ENCODE measurements around the gene U2AF2. TPM values are rescaled to one million over a fixed set of nuclear protein-coding genes. Genes with fewer than 3 reads are reported as not detected.

The U2AF2 gene
- total and polyA plus RNA-seq, 2 of the 8 experiments (the other 6 are each of a cell fraction or from before 2014, with no cell fraction given) = 162 to 252 TPM

DNA sequence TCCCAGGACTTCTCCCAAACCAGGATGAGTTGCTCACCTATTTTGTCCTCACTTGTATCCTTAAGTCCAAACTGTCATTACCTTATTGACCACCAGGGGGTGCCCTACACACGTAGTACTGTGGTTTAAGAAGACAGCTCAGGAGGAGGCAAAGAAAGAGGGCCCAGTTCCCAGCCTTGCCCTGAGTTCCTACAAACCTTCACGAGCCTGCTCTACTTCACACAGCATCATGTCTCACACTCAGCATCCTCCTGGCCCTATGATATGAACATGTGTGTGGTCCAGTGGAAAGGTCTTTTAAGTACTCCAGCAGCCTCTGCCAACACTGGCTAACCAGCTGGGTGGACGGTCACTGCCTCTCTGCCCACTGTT is 22.4 kb upstream of the U2AF2 start:
- H3K23me2 ChIP-seq (ENCODE audit: low read depth, low read length) = peaks cover 11% of the 10 kb centered on the region
- no peak overlapping the region for H2BK15ac ChIP-seq (ENCODE audit: low read length)
- FAIRE-seq (peak; percentile 28), DNase-seq (ENCODE audit: low read depth in 1 of 2, low spot score in 2 of 2) (peak in 1 of 2 experiments; percentile 94)
- H3K4me2 ChIP-seq (ENCODE audit: insufficient read depth in 1 of 2, low read depth in 2 of 2, low read length in 2 of 2) = no peak overlapping the region
- no peak overlapping the region for H3K23ac ChIP-seq (ENCODE audit: insufficient read length)
- no peak overlapping the region for H4K91ac ChIP-seq (replicated peaks; ENCODE audit: insufficient read length, low read length)
- no peak overlapping the region for H3K18ac ChIP-seq (ENCODE audit: extremely low read depth, low read length)
- peaks cover 13% of the 10 kb centered on the region for H3K79me1 ChIP-seq (ENCODE audit: low read depth, low read length)
- no peak overlapping the region for H3K14ac ChIP-seq (ENCODE audit: insufficient read length)
- peaks cover 3 to 6% (median 6%) of the 10 kb centered on the region in 4 experiments; a peak in 6 of 7 replicates for H3K4me1 ChIP-seq (replicated peaks in 1 of 4; ENCODE audit: control insufficient read depth in 3 of 4, insufficient read depth in 4 of 4, low read length in 3 of 4)
- no peak overlapping the region for H3K4ac ChIP-seq (replicated peaks; ENCODE audit: insufficient read length, low read depth, low read length)
- ChIA-PET POLR2A (ENCODE audit: partially characterized antibody) (interaction anchor here (0.7 to 8.8 kb wide), 11 partner anchors 14 to 229 kb away, joined by 3 to 96 read pairs (median 4); partner anchors contain the start of genes CCDC106, FIZ1, NAT14 and ZNF524), CTCF (ENCODE audit: partially characterized antibody) (interaction anchor here (0.5 to 5.3 kb wide), 49 partner anchors 10 to 1159 kb away, joined by 3 to 56 read pairs (median 4); partner anchors contain the start of genes CCDC106, CDC42EP5, FIZ1 and ZNF784)
- H3K9ac ChIP-seq (replicated peaks in 1 of 4; ENCODE audit: extremely low read depth in 1 of 4, low read depth in 3 of 4, low read length in 3 of 4) = no peak overlapping the region; a peak in 1 of 7 replicates
- TF ChIP-seq TAF7 (optimal IDR thresholded peaks at IDR 0.05; ENCODE audit: borderline replicate concordance, low read depth, low read length) (no peak), SAP30 (IDR thresholded peaks at IDR 0.05; ENCODE audit: insufficient read depth, insufficient replicate concordance, low read length) (no peak), SIN3A (conservative IDR thresholded peaks at IDR 0.05 in 1 of 2, IDR thresholded peaks at IDR 0.05 in 1 of 2; ENCODE audit: low read depth in 1 of 2, low read length in 2 of 2) (peak in 1 of 2 experiments; percentile 77; a peak in 1 of 4 replicates), CTBP2 (IDR thresholded peaks at IDR 0.05; ENCODE audit: borderline replicate concordance, insufficient read depth, insufficient read length, low read length) (no peak), JUND (IDR thresholded peaks at IDR 0.05; ENCODE audit: low read length) (no peak), GABPA (IDR thresholded peaks at IDR 0.05; ENCODE audit: borderline replicate concordance, insufficient read depth, low read length) (no peak), CHD2 (IDR thresholded peaks at IDR 0.05; ENCODE audit: low read length) (no peak), RAD21 (IDR thresholded peaks at IDR 0.05 in 1 of 2, conservative IDR thresholded peaks at IDR 0.05 in 1 of 2; ENCODE audit: low read depth in 2 of 2, low read length in 2 of 2) (peak; percentile 73 to 81)
- TF ChIP-seq, protein P1, sequence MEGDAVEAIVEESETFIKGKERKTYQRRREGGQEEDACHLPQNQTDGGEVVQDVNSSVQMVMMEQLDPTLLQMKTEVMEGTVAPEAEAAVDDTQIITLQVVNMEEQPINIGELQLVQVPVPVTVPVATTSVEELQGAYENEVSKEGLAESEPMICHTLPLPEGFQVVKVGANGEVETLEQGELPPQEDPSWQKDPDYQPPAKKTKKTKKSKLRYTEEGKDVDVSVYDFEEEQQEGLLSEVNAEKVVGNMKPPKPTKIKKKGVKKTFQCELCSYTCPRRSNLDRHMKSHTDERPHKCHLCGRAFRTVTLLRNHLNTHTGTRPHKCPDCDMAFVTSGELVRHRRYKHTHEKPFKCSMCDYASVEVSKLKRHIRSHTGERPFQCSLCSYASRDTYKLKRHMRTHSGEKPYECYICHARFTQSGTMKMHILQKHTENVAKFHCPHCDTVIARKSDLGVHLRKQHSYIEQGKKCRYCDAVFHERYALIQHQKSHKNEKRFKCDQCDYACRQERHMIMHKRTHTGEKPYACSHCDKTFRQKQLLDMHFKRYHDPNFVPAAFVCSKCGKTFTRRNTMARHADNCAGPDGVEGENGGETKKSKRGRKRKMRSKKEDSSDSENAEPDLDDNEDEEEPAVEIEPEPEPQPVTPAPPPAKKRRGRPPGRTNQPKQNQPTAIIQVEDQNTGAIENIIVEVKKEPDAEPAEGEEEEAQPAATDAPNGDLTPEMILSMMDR (IDR thresholded peaks at IDR 0.05; ENCODE audit: control extremely low read depth in 1 of 3, insufficient read depth in 1 of 3, low read depth in 1 of 3, low read length in 3 of 3) = peak; percentile 23 to 85 (median 83)
- H2BK12ac ChIP-seq (ENCODE audit: low read depth, low read length) = no peak overlapping the region
- 46% methylated on average over 3 of the region's 3 CpGs; no CpG with 5 or more reads in 1 of the 2 experiments for WGBS, 2 experiments (ENCODE audit: extremely low coverage in 1 of 2, insufficient coverage in 1 of 2, insufficient read length in 1 of 2, insufficient replicate concordance in 2 of 2, low coverage in 1 of 2, low lambda C conversion rate in 2 of 2, missing lambda C conversion rate in 1 of 2)
- peaks cover 3 to 7% of the 10 kb centered on the region in 2 experiments for H4K20me1 ChIP-seq (replicated peaks in 1 of 2; ENCODE audit: control insufficient read depth in 1 of 2, insufficient read depth in 2 of 2, low read length in 2 of 2)
- H3K4me3 ChIP-seq (ENCODE audit: extremely low read depth in 1 of 4, insufficient read depth in 2 of 4, low read depth in 3 of 4, low read length in 4 of 4) = no peak overlapping the region
- H3K79me2 ChIP-seq (ENCODE audit: control insufficient read depth in 1 of 2, insufficient read depth in 2 of 2, low read length in 2 of 2) = peaks cover 4 to 22% of the 10 kb centered on the region in 2 experiments; a peak in 3 of 4 replicates
- H4K8ac ChIP-seq (ENCODE audit: extremely low read depth, insufficient read depth, low read length) = no peak overlapping the region
- no peaks in the 10 kb centered on the region for H3K9me3 ChIP-seq (ENCODE audit: insufficient read depth in 2 of 2, low read depth in 1 of 2, low read length in 1 of 2)
- H3K36me3 ChIP-seq (ENCODE audit: control insufficient read depth in 2 of 4, insufficient read depth in 4 of 4, low read length in 3 of 4) = no peaks in the 10 kb centered on the region
- H2AFZ ChIP-seq (ENCODE audit: low read length) = peak overlapping the region; percentile 45; the same call in 1 of the 2 replicates
- H4K5ac ChIP-seq (ENCODE audit: insufficient read length, low read depth, low read length) = no peak overlapping the region
- H3K27ac ChIP-seq (ENCODE audit: low read depth, low read length) = no peak overlapping the region
- no peak overlapping the region for H2BK120ac ChIP-seq (replicated peaks; ENCODE audit: low read depth, low read length)
- no peak overlapping the region for H3K56ac ChIP-seq (replicated peaks; ENCODE audit: insufficient read length, low read depth, low read length)
- no peak overlapping the region for H2AK5ac ChIP-seq (ENCODE audit: low read depth, low read length)
- no peaks in the 10 kb centered on the region for H3K27me3 ChIP-seq (replicated peaks in 1 of 4; ENCODE audit: control insufficient read depth in 3 of 4, extremely low read depth in 1 of 4, insufficient read depth in 3 of 4, low read length in 3 of 4)
- no peak overlapping the region for H2BK20ac ChIP-seq (ENCODE audit: low read length)
- no peak overlapping the region for H2BK5ac ChIP-seq (ENCODE audit: low read depth, low read length)

Measured in H1 (cell line).